IPS DF 4.7 (cell line): ENCODE results near the gene ZSCAN18.

Experiments
- DNase-seq: peaks from one replicate; pipeline ENCODE4 v3.0.0-alpha.2; 2013; ENCODE audit warnings: low spot score; ENCODE audit errors: extremely low read depth

Gene ZSCAN18

DNA sequence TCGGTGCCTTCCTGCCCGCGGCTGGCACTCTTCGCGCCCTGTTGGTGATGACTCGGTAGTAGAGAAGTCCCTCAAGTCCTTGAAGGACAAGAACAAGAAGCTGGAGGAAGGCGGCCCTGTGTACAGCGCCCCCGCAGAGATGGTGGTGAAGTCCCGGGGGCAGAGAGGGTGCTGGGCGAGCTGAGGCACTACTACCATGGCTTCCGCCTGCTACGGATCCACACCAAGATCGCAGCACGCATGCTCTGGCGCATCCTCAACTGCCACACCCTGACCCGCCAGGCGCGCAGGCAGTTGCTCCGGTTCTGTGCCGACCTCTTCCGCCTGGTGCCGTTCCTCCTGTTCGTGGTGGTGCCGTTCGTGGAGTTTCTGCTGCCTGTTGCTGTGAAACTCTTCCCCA is 53.1 kb downstream of the ZSCAN18 start:
- no peak for DNase-seq

DNA sequence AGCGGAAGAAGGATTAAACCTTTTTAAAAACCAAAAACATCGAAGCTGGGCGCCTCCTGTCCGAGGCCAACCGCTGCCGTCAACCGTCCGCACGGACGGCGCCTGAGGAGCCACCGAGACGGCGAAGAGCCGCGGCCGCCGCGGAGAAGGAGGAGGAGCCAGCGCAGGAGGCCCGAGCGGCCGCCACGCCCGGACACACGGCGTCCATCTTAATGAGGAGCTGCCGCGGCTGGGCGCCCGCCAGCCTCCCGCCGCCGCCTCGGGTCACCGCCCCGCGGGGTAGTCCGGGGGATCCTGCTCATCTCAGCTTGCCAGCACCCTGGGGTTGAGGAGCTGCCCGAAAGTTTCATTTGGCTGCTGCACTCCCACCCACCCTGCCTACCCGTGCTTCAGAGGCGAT is 53.6 kb downstream of the ZSCAN18 start:
- DNase-seq = no peak

DNA sequence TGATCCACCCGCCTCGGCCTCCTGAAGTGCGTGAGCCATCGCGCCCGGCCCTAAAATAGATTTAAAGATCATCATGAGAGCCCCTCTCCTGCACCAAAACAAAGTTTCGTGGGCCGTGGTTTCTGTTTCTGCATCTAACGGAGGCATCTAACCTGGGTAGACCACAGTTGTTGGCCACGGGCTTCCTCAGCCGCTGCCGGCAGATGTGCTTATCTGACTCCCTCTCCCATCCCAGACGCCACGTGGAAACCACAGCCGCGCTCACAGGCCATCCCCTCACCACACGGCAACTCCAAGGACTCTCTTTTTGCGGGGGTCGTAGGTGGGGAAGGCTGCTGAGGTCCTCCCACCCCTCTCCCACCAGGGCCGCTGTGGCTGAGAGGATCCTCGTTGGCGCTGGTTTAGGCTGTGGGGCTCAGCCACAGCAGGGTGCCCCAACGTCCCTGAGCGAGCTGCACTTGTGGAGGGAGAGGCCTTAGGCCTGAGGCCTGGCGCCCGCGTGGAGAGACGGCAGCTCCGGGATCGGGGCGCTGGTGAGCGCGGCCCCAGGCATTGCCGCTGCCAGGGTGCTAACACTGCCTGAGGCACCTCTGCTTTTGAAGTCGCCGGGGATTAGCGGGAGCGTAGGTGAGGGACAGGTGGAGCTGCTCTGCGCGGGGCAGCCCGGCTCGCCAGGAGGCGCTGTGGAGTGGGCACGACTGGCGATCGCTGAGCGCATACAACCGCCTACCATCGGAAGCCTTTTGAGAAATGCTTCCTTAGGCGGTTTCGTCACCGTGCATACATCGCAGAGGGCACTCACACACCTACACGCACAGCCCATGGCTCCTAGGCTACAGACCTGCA is 55.3 kb downstream of the ZSCAN18 start:
- DNase-seq = no peak

DNA sequence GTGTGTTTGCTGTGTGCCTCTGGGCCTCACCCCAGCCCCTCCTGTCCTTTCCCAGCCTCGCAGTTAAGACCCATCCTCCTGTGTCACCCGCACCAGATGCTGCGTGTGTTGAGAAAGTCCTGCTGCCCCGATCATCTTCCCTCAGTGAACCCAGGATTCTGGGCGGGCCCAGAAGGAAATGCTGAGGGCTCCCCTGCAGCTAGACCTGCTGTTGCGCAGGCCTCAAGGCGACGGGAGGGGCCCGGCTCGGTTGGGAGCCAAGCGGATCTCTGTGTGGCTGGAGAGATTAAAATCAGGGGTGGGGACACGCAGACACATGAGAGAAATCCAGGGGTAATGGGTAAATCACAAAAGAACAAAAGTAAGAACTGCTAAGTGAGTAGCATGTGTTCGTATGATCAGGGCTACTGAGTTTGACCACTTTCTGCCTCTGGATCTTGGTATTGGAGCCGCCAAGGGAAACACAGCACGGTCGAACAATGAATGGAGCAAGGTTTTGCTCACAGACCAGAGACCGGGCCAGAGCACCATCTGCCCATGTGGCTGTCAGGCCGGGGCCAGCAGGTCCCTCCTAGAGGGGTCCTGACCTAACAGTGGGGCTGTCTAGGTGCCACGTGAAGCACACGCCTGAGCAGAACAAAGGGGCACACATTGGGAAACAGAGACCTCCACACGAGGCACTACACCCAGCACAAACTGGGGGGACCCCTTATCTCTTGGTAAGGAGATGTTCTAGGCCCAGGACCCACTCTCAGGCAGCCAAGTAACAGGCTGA is 57.1 kb downstream of the ZSCAN18 start:
- DNase-seq = no peak

DNA sequence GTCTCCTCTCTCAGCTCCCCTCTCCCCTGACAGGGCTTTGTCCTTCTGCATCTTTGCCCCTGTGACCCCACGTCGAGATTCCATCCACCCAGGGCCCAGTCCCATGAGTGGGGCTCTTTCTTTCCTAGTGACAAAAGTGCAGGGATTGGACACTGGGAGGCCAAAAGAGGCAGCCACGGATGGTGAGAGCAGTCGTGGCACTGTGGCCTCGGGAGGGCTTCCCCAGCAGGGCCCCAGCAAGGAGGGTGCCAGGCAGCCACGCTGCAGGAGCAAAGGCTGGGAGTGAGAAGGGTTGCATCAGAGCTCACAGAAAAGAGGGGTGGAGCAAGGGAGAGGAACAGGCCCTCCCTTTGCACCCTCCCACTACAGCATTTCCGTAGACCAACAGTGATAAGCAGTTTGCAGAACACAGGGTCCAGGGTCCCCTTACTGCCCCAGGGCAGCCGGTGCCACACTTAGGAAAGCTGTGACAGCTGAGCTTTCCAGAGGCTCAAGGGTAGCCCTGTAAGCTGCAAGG is 59.3 kb downstream of the ZSCAN18 start:
- no peak for DNase-seq

DNA sequence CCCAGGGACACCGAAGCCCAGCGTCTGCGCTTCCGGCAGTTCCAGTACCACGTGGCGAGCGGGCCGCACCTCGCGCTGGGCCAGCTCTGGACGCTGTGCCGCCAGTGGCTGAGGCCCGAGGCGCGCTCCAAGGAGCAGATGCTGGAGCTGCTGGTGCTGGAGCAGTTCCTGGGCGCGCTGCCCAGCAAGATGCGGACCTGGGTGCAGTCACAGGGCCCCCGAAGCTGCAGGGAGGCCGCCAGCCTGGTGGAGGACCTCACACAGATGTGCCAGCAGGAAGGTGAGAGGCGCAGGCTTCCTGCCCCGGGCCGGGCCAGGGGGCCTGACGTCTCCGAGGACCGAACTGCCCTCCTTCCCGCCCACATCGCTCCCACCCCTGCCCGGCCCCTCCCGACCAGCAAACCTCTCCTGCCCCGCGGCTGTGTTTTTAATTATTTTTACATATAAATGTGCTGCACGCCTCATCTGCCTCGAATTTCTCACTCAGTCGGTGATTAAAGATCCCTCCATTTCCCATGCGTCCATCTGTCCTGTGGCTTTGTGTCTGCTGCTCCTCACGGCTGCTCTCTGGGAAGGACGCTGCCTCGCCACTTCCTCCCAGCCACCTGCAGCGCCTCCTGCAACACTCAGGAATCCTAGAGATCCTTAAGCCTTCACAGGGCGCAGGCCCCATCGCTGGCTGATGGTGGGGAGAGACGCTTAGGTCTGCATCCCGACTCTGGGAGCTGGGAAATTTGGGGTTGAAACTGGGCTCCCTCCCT is 59.9 kb downstream of the ZSCAN18 start:
- DNase-seq = no peak

DNA sequence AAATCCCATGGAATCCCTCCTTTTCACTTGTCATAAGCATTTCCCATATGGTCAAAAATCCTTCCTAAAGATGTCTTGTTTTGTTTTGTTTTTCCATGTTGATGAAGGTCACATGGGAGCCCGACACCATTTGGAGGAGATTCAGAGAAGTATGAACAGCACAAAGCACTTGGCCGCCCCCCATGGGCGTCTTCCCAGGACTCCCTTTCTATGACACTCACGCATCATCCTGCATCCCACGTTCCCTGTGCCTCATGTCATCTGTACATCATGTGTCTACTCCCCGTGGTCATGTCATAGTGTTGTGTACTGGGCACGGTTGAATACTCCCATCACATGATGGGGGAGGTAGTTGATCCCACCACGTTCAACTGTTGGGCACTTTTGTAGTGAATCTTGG is 62.2 kb downstream of the ZSCAN18 start:
- no peak for DNase-seq

DNA sequence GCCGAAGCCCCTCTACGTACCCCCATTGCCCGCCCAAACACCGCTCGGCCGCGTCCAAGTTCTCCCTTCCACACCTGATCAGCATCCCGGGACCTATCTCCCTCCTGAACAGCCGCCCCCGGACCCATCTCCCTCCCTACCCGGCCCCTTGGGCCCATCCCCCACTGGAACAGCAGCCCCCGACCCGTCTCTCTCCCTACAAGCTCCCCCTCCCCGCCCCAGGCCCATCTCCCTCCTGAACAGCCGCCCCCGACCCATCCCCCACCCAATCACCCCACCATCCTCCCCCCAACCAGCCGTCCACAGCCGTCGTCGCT is 63.6 kb downstream of the ZSCAN18 start:
- DNase-seq = no peak
